DOHH2 (cell line): Measurements from ENCODE around the gene PLA2G2A.
"Not testable (repeated sequence)": the region's sequence is repeated elsewhere in the genome, so short reads cannot be mapped to it uniquely, and the experiment has no call there.

Experiments used
- H3F3A ChIP-seq: fragments of 200-600 bp; sonication (generic), shearing (Covaris generic); 2 replicates; pipeline ENCODE4 v1.6.0; 2016; ENCODE audit warnings: antibody characterized with exemption, mild to moderate bottlenecking; ENCODE audit not compliant: control insufficient read depth, insufficient read depth
- H3K27ac ChIP-seq: fragments of 200-600 bp; sonication (generic); 2 replicates; pipeline ENCODE4 v1.5.1; 2014; ENCODE audit warnings: low read depth, mild to moderate bottlenecking, low read length, moderate library complexity
- H3K27me3 ChIP-seq: fragments of 200-600 bp; sonication (generic); 2 replicates; pipeline ENCODE4 v1.6.1; 2014; ENCODE audit warnings: mild to moderate bottlenecking, low read length, mixed read lengths; ENCODE audit not compliant: control insufficient read depth
- H3K36me3 ChIP-seq: fragments of 200-600 bp; sonication (generic); 2 replicates; pipeline ENCODE4 v1.6.1; 2014; ENCODE audit warnings: mild to moderate bottlenecking, low read length, moderate library complexity, mixed read lengths; ENCODE audit not compliant: control insufficient read depth
- H3K4me1 ChIP-seq: fragments of 200-600 bp; sonication (generic); 2 replicates; pipeline ENCODE4 v1.6.1; 2014; ENCODE audit warnings: mild to moderate bottlenecking, low read length, mixed read lengths; ENCODE audit not compliant: control insufficient read depth
- H3K4me2 ChIP-seq: fragments of 200-600 bp; sonication (generic); 2 replicates; pipeline ENCODE4 v1.6.0; 2014; ENCODE audit warnings: mild to moderate bottlenecking, low read length, moderate library complexity
- H3K4me3 ChIP-seq: fragments of 200-600 bp; sonication (generic); 2 replicates; pipeline ENCODE4 v1.5.1; 2014; ENCODE audit warnings: mild to moderate bottlenecking, low read length, mixed read lengths
- H3K79me2 ChIP-seq: fragments of 200-600 bp; sonication (generic); 2 replicates; pipeline ENCODE4 v1.6.1; 2014; ENCODE audit warnings: mild to moderate bottlenecking, low read length, mixed read lengths; ENCODE audit not compliant: control insufficient read depth
- H3K9me2 ChIP-seq: fragments of 200-600 bp; sonication (generic); replicated peaks from 2 replicates; pipeline ENCODE4 v1.6.1; 2014; ENCODE audit warnings: mild to moderate bottlenecking, low read length, mixed read lengths; ENCODE audit not compliant: control insufficient read depth
- H3K9me3 ChIP-seq: fragments of 200-600 bp; sonication (generic); 2 replicates; pipeline ENCODE4 v1.6.1; 2014; ENCODE audit warnings: antibody characterized with exemption, low read length, mixed read lengths; ENCODE audit not compliant: control insufficient read depth, insufficient read depth
- H4K20me1 ChIP-seq: fragments of 200-600 bp; sonication (generic); 2 replicates; pipeline ENCODE4 v1.6.0; 2014; ENCODE audit warnings: low read depth, mild to moderate bottlenecking, antibody characterized with exemption, low read length, moderate library complexity; ENCODE audit not compliant: control insufficient read depth, insufficient read depth
- EZH2phosphoT487 ChIP-seq: fragments of 200-600 bp; sonication (generic); IDR thresholded peaks from 2 replicates; pipeline ENCODE4 v1.6.1; 2017; ENCODE audit warnings: borderline replicate concordance, mild to moderate bottlenecking, antibody characterized with exemption, low read length, moderate library complexity, mixed read lengths
- TF ChIP-seq, protein P1 (sequence below): fragments of 200-600 bp; sonication (generic); IDR thresholded peaks from one replicate; pipeline ENCODE4 v1.5.1; 2014; ENCODE audit warnings: antibody characterized with exemption, mild to moderate bottlenecking, low read depth, low read length; ENCODE audit not compliant: poor library complexity, severe bottlenecking

Gene PLA2G2A

DNA sequence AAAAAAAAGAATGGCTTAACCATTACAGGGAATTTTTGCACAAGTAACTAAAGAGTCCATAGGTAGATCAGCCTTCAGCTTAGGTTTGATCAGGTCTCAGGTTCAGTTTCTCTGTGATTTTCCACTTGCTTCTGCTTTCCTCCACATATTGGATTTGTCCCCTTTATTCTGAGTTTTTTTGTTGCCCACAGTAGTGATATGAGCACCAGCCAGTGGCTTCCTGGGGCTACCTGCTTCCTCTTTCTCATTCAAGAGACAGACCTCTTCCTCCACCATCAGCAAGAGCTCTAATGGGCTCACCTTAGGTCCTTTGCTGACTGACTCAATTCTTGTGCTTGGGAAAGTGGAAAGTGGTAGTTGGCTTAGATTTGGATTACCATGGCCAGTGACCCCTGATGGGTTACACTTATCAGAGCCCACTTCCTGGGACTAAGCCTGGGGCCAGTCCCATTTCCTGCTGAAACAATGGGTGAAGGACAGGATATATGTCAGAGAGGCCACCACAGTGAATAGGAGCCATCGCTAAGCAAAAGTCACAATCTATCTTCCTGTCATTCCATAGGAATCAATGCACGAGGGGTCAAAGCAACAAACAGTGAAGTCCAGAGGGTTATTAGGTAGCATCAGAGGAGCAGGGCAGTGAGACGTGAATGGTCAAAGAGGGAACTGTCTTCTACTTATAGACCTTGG is 43.2 kb downstream of the PLA2G2A start:
- H3F3A ChIP-seq = no peaks in the 10 kb centered on the region
- H3K79me2 ChIP-seq = no peaks in the 10 kb centered on the region
- peaks cover 19% of the 10 kb centered on the region; the same call in 1 of the 2 replicates for H3K9me3 ChIP-seq
- no peak overlapping the region for H3K4me3 ChIP-seq
- H3K4me2 ChIP-seq = no peak overlapping the region
- H4K20me1 ChIP-seq = no peaks in the 10 kb centered on the region
- no peaks in the 10 kb centered on the region for H3K27me3 ChIP-seq
- TF ChIP-seq, protein P1, sequence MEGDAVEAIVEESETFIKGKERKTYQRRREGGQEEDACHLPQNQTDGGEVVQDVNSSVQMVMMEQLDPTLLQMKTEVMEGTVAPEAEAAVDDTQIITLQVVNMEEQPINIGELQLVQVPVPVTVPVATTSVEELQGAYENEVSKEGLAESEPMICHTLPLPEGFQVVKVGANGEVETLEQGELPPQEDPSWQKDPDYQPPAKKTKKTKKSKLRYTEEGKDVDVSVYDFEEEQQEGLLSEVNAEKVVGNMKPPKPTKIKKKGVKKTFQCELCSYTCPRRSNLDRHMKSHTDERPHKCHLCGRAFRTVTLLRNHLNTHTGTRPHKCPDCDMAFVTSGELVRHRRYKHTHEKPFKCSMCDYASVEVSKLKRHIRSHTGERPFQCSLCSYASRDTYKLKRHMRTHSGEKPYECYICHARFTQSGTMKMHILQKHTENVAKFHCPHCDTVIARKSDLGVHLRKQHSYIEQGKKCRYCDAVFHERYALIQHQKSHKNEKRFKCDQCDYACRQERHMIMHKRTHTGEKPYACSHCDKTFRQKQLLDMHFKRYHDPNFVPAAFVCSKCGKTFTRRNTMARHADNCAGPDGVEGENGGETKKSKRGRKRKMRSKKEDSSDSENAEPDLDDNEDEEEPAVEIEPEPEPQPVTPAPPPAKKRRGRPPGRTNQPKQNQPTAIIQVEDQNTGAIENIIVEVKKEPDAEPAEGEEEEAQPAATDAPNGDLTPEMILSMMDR = no peak
- no peaks in the 10 kb centered on the region for H3K9me2 ChIP-seq
- H3K36me3 ChIP-seq = no peaks in the 10 kb centered on the region
- no peaks in the 10 kb centered on the region for H3K4me1 ChIP-seq
- H3K27ac ChIP-seq = no peak overlapping the region

DNA sequence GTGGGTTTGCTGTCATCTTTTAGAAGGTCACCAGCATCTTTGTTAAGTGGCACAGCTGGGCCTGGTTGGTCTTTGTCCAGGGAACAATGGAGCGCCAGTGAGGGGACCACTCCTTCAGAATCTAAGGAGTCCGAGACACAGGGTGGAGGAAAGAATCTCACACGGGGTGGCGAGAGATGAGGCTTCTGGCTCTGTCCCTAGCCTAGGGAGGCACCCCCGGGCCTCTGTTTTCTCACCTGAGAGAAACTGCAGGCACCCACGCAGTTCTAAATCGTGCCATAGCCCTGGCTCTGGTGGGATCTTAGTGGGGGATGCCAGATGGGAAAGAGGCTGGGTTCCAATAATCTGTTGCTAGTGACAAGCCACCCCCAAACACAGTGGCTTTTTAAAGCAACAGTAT is 45.1 kb downstream of the PLA2G2A start:
- no peaks in the 10 kb centered on the region for H3F3A ChIP-seq
- H4K20me1 ChIP-seq = no peaks in the 10 kb centered on the region
- H3K36me3 ChIP-seq = no peaks in the 10 kb centered on the region
- no peaks in the 10 kb centered on the region for H3K9me2 ChIP-seq
- H3K27ac ChIP-seq = no peak overlapping the region
- no peaks in the 10 kb centered on the region for H3K4me1 ChIP-seq
- no peaks in the 10 kb centered on the region for H3K79me2 ChIP-seq
- no peak overlapping the region for H3K4me2 ChIP-seq
- TF ChIP-seq, protein P1 = no peak
- TF ChIP-seq EZH2phosphoT487 = no peak
- H3K9me3 ChIP-seq = peaks cover 19% of the 10 kb centered on the region; the same call in 1 of the 2 replicates
- H3K27me3 ChIP-seq = no peaks in the 10 kb centered on the region
- H3K4me3 ChIP-seq = no peak overlapping the region

DNA sequence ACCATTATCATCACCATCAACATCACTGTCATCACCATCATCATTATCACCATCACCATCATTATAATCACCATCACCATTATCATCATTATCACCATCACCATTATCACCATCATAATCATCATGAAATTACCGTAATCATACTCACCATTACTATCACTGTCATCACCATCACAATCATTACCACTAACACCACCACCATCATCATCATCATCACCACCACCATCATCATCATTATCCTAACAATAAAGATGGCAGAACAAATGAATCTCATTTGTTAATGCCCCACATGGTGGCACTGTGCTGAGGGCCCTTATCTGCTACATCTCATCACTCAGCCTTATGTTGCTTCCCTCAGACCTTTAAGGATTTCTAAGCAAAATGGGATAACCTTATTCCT is 46.6 kb downstream of the PLA2G2A start:
- no peaks in the 10 kb centered on the region for H3K9me2 ChIP-seq
- no peak for TF ChIP-seq EZH2phosphoT487
- TF ChIP-seq, protein P1 = no peak
- H3K79me2 ChIP-seq = no peaks in the 10 kb centered on the region
- no peaks in the 10 kb centered on the region for H3F3A ChIP-seq
- H4K20me1 ChIP-seq = no peaks in the 10 kb centered on the region
- H3K9me3 ChIP-seq = peaks cover 19% of the 10 kb centered on the region; the same call in 1 of the 2 replicates
- H3K4me3 ChIP-seq = no peak overlapping the region
- no peaks in the 10 kb centered on the region for H3K27me3 ChIP-seq
- H3K4me1 ChIP-seq = no peaks in the 10 kb centered on the region
- H3K4me2 ChIP-seq = no peak overlapping the region
- H3K27ac ChIP-seq = no peak overlapping the region
- H3K36me3 ChIP-seq = no peaks in the 10 kb centered on the region

DNA sequence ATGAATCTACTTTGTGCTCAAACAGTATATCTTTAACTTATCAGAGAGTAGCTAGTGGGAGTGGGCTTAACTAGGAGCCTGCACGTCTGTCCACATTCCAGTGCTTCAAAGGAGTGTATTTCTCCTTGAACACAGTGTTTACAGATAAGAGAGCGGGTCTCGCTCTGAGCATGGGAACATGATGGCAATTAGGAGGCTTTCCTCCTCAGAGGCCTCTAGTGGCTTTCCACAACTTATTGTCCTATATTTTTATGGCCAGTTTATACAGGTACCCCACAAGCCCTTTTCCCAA is 52.3 kb downstream of the PLA2G2A start:
- not testable (repeated sequence) for H3K9me3 ChIP-seq, H3K4me3 ChIP-seq, H3K4me2 ChIP-seq, H3F3A ChIP-seq, H3K9me2 ChIP-seq, H4K20me1 ChIP-seq, H3K36me3 ChIP-seq, H3K4me1 ChIP-seq, H3K79me2 ChIP-seq, H3K27ac ChIP-seq, H3K27me3 ChIP-seq
